GM21390 (cell line): ENCODE data around the gene LILRA1.
"Not testable (repeated sequence)": the region's sequence is repeated elsewhere in the genome, so short reads cannot be mapped to it uniquely, and the experiment has no call there.

Experiments used
- ATAC-seq: cut with Tn5 transposase; IDR thresholded peaks from one replicate; pipeline ENCODE4 v1.9.1; 2021; ENCODE audit not compliant: unreplicated experiment

LILRA1 gene

DNA sequence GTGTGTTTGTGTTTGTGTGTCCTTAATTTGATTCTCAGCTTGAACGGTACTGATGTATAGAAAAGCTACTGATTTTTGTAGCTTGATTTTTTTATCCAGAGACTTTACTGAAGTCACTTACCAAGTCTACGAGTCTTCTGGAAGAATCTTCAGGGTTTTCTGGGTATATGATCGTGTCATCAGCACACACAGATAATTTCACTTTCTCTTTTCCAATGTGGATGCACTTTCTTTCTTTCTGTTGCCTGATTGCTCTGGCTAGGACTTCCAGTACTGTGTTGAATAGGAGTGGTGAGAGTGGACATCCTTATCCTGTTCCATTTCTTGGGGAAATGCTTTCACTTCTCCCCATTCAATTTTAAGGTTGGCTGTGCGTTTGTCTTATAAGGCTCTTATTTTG lies 29.0 kb downstream of the LILRA1 start:
- no peak for ATAC-seq

GRCh38 chr19:54624234-54624633 lies 30.8 kb downstream of the LILRA1 start:
- not testable (repeated sequence) for ATAC-seq

GRCh38 chr19:54624934-54625730 lies 31.7 kb downstream of the LILRA1 start:
- not testable (repeated sequence) for ATAC-seq

DNA sequence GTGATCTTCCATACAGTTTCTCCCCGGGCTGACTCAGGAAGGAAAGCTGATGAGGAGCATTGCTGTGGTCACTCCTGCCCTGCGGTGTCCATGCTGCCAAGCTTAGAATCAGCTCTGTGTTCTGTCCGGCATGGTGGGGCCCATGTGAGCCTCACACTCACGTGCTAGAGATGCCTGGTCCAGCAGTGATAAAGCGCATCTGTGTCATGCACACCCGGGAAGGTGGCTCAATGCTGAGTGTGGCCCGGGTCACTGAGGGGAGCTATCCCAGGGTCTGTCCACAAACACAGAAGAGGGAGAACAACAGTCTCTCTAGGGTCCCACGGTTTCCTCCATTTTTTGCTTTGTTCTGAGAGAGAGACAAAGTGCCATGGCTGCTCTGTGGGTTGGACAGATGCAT lies 33.3 kb downstream of the LILRA1 start:
- ATAC-seq, result no peak

DNA sequence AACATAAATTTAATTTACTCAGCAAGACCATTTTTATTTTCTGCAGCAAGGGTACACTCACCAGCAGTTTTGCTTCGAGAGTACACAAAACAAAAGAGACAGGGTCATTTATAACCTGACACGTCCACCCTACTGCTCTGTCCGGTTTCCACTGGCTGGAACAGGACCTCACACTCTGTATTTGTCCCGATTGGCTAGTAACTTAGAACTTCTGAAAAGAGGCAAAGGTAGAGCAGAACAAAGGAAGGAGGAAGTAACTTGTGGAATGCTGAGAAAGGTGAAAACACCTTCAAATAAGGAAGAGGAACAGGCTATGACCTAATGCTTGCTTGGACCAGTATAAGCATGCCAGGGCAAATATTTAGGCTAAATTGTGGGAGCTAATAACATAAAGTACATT lies 34.5 kb downstream of the LILRA1 start:
- not testable (repeated sequence) for ATAC-seq

- ATAC-seq, result not testable (repeated sequence)
Measured at GRCh38 chr19:54630262-54630661, 36.8 kb downstream of the LILRA1 start, which contains the start of gene LILRB1. TSS of gene LILRB1 (plus strand) at chr19:54630484. CDS start at chr19:54631074, 590 bp downstream.

- ATAC-seq, result no peak
Measured at GRCh38 chr19:54630782-54631181, 37.4 kb downstream of the LILRA1 start.

GRCh38 chr19:54631489-54632337 lies 38.3 kb downstream of the LILRA1 start:
- not testable (repeated sequence) for ATAC-seq

DNA sequence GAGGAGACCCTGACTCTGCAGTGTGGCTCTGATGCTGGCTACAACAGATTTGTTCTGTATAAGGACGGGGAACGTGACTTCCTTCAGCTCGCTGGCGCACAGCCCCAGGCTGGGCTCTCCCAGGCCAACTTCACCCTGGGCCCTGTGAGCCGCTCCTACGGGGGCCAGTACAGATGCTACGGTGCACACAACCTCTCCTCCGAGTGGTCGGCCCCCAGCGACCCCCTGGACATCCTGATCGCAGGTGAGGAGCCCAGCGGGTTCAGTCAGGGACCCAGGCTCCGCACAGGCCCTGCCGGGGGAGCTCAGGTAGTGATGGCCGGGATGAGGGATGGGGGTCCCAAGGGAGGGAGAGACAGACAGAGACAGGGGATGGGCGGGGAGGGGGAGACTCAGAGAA lies 39.1 kb downstream of the LILRA1 start:
- not testable (repeated sequence) for ATAC-seq

- ATAC-seq, result no peak
Measured at GRCh38 chr19:54633401-54633800, 40.0 kb downstream of the LILRA1 start.

DNA sequence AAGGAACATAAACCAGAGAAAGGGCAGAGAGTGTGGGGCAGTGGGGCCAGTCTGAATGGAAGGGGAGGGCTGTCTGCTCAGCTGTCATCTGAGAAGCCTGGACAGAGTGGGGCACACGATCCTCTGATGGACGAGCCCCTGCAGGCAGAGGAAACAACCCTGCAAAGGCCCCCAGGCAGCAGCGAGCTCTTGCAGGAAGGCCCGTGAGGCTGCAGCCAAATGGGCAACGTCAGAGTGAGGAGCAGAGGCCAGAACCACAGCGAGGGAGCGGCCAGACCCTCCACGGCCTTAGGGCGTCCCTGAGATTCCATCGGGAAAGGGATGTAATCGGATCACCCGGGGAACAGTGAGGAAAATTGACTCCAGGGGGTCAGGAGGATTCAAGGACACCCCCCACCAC lies 42.6 kb downstream of the LILRA1 start:
- ATAC-seq, result not testable (repeated sequence)

DNA sequence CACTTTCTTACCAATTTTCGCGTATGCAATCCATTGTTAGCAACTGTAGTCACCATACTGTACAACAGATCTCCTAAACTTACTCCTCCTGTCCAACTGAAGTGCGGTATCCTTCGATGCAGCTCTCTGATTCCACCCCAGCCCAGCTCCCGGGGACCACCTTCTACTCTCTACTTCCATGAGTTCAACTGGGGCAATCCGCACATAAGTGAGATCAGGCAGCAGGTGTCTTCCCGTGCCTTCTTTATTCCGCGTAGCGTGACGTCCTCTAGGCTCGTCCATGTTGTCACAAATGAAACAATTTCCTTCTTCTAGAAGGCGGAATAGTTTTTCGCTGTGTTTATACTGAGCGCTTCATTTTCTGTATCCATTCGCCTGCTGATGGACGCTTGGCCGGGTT lies 45.3 kb downstream of the LILRA1 start:
- no peak for ATAC-seq

DNA sequence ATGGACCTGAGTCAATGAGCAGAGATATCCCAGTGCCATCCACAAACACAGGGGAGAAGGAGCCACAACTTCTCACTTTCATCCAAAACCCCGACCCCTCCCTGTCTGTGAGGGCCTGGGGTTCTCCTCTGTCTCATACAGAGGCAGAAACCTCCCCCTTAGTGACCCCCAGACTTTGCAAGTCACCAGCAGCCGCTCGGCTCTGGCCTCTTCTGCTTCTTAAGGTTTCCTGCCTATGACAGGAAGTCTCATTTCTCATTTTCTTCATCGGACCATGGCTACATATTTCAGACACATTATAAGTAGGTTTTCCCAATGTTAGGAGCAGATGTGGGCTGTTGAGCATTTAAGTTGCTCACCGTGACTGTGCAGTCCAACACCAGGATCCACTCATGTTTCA lies 49.5 kb downstream of the LILRA1 start:
- not testable (repeated sequence) for ATAC-seq

- not testable (repeated sequence) for ATAC-seq
Measured at GRCh38 chr19:54643583-54643982, 50.2 kb downstream of the LILRA1 start.

DNA sequence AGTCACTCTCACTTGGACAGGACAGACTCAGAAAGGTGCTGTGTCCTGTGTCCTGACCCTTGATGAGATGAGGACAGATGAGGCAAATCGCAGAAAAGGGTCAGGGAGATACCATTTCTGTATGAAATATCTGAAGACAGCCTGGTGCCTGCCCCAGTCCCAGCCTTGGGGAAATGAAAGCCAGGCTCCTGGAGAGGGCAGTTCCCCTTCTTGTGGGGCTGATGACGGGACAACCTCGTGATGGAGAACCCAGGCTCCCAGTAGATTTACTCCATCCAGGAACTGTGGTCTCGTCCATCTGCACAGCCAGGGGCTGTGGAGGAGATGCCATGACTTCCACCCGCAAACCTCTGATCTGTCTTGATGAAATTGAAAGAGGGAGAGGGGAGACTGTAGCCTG lies 50.6 kb downstream of the LILRA1 start:
- no peak for ATAC-seq

DNA sequence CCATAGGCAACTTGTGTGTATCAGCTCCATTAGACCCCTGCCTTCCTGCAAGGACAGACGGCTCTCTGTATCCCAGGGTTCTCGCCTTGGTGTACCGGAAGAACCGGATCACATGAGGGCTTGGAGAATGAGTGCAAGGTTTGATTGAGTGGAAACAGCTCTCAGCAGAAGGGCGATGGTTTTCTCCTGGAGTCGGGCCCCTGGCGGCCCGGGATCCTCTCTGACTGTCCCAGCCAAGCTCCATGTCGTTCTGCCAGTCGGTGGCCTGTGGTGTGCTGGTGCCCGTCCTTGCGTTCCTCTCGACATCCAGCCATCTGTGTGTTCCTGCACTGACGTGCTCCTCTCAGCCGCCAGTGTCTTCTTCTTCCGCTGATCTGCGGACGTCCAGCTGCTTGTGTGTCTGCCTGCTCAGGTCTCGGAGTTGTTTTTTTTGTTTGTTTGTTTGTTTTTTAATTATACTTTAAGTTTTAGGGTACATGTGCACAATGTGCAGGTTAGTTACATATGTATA lies 53.0 kb downstream of the LILRA1 start:
- no peak for ATAC-seq

DNA sequence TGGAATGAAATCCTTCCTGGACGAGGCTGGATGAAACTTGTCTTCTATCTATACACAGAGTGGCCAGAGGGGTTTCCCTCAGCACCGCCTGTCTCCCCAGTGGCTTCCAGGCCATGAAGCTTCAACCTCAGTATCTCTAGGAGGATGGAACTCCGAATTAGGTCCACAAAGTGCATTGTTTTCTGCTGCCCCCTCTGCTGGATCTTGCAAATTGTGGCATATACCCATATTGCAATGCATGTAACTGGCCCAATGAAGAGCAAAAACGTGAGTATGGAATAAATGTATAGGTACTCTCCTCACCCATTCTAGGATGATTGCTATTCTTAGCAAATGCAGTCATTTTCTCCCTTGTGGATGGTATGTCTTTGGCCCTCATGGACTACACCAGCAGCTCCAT lies 54.7 kb downstream of the LILRA1 start:
- ATAC-seq, result no peak

DNA sequence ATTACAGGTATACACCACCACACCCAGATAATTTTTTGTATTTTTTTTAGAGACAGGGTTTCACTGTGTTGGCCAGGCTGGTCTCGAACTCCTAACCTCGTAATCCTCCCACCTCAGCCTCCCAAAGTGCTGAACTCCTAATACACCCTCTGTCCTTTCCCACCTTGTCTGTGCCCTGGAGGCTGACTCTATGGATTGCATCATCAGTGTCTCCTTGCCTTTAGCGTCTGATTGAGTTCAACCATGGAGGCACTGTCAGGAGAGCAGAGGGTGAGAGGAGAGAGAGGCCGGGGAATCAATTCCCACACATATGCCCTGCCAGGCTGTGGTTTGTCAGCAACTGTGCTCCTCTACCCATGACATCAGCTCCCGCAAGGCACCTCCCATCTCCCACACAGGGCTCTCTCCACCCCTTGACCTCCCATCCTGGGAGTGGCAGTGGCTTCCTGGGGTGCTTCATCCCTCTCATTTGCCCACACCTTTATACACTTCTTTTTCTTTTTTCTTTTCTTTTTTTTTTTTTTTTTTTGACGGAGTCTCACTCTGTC lies 56.8 kb downstream of the LILRA1 start:
- ATAC-seq, result no peak
